GM18858 (cell line): ENCODE measurements around the gene ADGRB3.
"Not testable (repeated sequence)": the region's sequence is repeated elsewhere in the genome, so short reads cannot be mapped to it uniquely, and the experiment has no call there.

Source experiments
- ATAC-seq: cut with Tn5 transposase; IDR thresholded peaks from one replicate; pipeline ENCODE4 v1.9.1; 2021; ENCODE audit not compliant: unreplicated experiment

Gene ADGRB3

DNA sequence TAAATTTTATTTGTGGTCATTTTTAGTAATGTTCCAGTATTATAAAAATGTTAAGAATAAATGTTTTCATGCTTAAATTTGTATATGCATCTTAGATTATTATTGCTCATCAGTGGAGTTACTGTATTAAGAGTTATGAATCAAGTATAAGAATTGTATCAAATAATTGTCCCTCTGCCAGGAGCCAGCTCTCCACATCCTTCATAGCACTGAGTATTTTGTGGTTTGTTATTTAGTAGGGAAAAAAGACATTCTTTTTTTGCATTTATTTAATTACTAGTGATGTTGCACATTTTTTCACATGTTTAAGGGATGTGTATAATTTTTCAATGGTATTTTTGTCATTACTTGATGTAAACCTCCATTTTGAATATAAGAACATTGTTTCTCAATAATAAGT lies 102.0 kb downstream of the ADGRB3 start:
- no peak for ATAC-seq

DNA sequence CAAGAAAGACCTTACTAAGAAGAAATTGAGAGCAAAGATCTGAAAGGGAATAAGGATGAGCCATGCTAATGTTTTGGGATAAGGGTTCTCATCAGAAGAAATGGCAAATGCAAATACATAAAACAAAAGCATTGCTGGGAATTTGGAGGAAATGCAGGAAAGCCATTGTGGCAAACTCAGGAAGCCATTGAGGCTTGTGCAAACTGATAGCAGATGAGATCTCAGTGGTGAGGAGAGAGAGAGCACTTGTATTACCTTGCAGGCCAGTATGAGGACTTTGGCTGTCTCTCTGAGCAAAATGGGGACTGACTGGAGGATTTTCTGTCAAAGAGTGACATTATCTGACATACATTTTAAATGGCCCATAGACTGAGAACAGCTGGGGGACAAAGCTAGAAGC lies 103.0 kb downstream of the ADGRB3 start:
- ATAC-seq, result no peak

DNA sequence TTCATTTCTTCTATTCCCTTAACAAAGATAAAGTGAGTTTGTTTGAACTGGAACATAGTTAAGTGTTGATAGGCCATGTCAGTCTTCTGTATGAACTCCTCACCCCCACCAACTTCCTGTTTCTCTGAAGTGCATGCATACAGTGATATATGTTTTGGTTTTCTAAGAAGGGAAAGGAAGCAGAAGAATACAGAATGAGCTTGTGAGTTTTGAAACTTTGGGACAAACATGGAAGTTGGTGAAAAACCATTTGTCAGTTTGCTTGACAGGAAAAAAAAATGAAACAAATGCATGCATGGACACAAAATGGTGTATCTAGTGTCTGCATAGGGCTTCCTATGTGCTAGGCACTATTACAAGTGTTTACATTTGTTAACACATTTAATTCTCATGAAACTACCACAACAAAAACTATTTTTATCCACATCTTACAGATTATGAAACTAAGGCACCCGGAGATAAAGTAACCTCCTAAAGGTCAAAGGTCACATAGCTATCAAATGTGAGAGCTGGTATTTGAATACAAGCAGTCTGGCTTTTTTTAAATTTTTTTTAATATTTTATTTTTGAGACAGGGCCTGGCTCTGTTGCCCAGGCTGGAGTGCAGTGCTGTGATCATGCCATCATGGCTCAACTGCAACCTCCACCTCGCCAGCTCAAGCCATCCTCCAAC lies 105.9 kb downstream of the ADGRB3 start:
- ATAC-seq, result peak; percentile 62

DNA sequence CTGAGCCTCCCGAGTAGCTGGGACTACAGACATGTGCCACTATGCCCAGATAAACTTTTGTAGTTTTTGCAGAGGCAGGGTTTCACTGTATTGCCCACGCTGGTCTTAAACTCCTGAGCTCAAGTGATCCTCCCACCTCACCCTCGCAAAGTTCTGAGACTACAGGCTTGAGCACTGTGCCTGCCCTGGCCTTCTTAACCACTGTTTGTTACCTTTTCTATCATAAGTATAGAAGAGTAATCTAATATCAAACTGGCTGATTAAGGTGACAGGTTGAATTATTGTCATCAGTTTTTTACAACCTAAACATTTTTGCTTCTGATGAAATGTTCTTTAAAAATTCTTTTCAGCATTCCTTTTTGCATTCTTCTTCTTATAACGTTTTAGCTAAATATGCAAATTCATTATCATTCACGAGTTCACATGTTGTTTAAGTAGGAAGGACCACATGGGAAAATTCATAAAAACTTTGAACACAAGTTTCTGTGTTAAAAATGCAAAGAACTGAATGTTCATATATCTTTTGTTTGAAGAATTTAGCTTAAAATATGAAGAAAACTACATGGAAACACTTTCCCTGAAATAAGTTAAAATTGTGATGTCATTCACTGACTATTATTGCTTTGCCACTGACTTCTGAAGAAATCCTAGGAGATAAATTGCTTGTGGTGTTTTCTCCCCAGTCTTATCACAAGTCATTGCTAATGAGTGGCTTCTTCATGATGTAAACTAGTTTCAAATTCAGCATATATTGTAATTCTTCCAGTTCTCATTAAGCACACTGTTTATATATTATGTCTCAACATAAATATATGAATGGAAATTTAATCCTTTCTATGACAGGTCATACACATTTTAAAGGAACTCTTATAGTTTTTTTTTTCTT lies 106.7 kb downstream of the ADGRB3 start:
- ATAC-seq, result no peak

DNA sequence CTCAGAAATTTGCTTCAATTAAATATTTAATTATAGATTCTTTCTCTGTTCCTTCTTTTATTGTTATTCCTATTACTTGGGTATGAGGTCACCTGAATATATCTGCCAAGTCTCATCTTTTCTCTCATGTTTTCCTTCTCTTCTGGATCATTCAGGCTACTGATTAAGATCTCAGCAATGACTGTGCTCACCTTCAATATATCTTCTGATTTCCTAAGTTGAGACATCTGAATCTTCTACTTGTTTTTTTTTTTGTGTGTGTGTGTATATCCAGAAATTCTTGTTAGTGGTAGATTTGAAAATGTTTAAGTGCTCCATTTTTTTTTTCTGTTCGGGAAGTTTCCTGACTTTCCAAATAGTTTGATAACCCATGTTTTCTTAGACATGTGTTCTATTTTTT lies 108.0 kb downstream of the ADGRB3 start:
- ATAC-seq, result no peak

DNA sequence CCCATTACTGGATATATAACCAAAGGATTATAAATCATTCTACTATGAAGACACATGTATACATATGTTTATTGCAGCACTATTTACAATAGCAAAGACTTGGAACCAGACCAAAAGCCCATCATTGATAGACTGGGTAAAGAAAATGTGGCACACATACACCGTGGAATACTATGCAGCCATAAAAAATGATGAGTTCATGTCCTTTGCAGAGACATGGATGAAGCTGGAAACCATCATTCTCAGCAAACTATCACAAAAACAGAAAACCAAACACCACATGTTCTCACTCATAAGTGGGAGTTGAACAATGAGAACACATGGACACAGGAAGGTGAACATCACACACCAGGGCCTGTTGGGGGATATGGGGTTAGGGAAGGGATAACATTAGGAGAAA lies 109.3 kb downstream of the ADGRB3 start:
- ATAC-seq, result not testable (repeated sequence)

DNA sequence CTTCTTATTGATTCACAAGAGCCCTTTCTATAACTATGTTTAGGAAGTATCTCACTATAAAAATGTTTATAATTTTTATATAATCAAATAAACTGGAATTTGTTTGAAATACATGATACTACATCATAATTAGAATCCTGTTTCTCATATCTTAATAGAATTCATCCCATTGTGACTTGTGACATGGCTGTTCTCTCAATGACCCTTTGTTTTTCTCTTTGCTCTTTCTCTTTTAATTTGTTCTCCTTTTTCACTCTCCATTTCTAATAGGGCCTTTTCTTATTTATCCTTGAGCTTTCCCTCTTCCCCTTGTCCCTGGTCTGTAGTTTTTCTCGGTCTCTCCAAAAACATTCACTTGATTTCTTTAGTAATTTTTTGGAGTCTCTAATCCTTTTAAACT lies 111.3 kb downstream of the ADGRB3 start:
- no peak for ATAC-seq

DNA sequence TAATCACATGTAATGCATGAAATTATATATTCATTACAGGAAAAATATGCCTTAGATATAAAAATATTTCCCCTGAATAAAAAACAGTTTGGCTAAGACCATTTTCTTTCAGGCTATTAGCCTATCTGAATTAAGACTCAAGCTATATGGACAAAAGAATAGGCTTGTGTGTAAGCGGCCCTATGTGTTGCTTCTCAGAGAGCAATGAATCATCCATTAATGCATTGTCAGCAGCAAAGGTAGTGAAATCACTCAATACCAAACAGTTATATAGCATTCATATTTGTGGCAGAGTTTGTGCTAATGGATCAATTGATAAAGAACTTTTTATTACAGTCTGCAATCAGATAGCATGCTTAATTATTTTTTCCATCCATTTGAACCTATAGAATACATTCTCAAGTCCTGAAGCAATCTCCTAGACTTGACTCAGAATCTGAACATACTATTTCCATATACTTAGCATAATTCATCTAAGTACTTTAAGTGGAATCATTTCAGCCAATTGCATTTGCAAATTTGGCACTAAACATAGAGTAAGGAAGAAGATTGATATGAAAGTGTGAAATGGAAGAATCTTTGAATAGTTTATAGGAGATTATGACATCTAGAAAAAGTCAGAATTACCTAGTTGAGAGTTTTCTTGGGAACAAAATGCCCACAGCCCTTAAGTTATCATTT lies 112.2 kb downstream of the ADGRB3 start:
- no peak for ATAC-seq

DNA sequence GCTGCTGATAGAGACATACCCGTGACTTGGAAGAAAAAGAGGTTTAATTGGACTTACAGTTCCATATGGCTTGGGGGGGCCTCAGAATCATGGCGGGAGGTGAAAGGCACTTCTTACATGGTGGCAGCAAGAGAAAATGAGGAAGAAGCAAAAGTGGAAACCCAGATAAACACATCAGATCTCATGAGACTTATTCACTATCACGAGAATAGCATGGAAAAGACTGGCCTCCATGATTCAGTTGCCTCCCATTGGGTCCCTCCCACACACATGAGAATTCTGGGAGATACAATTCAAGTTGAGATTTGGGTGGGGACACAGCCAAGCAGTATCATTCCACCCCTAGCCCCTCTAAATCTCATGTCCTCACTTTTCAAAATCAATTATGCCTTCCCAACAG lies 112.8 kb downstream of the ADGRB3 start:
- not testable (repeated sequence) for ATAC-seq

DNA sequence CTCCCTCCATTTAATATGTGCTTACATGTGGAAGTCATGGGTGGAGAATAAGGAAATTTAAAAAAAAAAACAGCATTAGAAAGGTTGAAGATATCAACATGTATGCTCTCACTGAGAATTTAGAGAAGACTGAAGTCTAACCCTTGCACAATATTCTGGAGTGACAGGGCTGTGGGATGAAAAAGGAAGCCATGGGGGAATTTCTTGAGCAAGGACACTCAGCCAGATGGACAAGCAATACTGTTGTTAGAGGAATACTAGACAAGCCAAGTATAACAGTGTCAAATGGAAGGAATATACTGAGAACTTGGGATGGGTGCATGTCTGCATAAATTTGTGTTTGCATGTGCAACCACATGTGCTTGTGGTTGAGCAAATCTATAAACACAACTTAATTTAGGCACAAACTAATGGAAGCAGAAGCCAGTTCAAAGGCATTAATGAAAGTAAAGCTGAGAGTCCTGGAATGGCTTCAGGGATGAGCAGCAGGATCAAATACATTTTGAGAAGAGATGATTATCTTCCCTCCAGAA lies 119.7 kb downstream of the ADGRB3 start:
- no peak for ATAC-seq

DNA sequence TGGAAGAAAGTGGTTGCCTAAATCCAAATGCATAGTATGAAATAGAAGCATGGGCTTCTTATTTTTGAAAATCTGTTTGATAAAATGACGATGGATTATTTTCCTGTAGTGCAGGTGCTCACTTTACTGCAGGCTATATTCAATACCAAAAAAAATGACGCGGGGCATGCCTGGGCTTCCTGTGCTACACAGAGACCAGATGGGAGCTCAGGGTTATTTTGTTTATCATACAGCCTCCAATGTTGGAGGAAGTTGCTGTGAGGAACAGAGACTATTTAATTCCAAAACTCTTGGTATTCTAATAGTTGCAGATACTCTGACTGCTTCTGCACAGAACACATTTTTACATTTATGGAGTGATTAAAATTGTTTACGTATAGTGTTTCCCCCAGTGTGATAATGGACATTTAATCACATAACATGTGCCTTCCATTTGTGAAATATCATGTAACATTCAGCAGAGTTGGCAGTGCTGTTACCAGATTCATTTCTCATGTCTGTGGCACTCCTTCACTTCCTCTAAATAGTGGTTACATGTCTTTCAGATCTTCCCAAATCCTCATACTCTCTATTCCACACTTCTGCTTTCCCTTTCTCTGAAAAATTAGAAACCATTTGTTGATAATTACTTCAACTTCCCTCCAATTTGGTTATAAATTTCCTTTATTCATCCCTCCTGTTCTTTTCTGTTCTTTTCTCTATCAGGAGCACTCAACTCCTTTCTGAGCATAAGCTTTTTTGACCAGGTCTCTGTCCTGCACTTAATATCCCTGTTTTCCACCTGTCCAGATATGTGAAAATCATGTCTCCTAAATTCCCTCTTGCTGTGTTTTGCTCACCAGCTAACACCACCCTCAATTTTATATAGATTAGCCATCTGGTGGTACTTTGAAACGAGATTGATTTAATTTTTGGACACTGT lies 121.6 kb downstream of the ADGRB3 start:
- no peak for ATAC-seq

DNA sequence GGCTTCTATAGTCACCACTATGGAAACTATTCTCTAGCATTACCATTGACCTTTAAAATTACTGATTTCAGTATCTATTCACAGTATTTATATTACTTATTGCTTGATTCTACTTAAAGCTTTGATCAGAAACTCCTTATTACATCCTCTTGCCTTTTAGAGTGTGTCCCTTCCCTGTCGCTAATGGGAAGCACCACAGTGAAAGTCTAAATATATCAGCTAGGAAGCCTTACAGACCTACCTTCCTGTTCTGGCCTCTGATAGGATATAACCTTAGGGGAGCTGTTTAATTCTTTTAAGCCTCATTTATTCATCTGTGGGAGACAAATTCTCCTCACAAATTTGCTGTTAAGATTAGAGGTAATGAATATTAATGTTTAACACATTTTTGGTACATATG lies 122.7 kb downstream of the ADGRB3 start:
- no peak for ATAC-seq

DNA sequence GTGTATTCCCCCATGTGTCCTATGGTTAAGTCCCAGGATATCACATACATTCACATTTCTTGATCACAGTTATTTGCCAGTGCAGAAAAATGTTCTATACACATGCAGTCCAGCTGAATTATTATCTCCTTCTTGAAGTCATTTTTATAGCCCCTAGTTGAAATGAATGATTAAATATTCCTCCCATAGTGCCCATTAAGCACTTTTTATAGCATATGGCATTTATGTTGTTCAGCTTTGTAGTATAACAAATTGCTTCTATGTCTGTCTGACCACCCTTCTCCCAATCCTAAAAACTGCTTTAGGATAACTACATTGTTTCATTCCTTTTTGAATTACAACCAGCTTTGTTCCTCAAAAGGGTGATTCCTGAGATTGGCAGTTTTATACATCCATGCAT lies 123.5 kb downstream of the ADGRB3 start:
- ATAC-seq, result no peak

DNA sequence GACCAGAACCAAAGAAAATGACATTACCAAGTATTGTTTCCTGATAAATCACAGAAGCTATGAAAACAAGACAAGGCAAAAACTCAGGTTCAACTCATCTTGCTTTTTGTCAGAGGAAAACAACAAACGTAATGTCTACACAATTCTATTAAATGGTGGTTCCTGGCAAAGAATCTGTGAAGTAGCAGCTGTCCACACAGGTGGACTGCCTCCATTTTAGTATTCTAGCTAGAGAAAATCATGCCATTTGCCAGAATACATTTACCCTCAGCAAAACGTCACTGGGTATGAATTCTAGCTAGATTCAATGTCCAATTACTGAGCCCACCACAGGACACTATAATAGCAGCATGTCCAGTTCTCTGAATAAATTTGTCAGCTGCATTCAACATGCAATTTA lies 125.4 kb downstream of the ADGRB3 start:
- no peak for ATAC-seq

DNA sequence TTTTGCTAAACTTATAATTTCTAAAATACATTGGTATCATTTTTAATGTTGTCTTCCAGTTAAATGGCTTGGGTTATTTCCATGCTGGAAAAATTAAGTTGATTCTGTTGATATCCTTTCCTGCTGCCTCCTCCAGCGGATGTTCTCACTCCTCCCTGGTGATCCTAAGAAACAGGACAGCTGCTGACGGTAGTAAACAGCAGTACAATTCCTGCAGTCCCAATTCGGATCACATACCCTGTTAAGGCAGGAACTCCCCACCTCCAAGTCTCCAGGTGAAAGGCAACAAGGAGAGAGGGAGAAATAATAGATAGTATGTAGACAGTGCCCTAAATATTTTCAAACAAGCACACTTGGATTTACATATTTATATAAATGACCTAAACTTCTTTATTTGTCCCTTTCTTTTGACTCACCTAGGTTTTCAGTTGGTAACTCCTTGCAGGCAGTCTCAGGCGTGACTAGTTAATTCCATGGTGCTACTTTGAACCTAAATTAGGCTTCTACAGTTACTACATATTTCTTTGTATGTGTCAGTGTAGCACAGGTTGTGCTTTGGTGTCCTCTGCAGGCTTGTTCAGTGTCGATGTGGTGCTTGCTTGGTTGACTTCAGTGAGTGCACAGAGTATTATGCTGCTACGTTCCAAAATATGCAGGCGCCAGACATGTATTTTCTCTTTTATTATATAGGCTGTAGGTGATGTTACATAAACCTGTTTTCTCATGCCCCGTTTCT lies 126.0 kb downstream of the ADGRB3 start:
- ATAC-seq, result no peak

DNA sequence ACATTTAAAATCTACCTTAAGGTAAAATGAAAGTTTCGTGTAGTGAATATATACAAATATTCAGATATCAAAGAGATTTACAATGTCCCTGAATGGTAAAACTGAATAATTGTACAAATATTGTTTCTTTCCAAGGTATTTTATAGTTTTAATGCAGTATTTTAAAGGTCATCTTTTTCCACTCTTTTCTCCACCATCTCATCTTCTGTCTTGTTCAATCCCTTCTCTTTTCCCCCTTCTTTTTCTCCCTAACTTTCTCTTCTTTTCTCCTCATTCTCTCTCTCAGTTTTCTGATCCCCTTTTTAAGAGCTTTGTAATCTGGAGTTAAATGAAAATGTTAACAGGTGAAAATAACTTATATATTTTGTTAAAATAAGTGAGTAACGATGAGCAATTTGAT lies 126.9 kb downstream of the ADGRB3 start:
- no peak for ATAC-seq

DNA sequence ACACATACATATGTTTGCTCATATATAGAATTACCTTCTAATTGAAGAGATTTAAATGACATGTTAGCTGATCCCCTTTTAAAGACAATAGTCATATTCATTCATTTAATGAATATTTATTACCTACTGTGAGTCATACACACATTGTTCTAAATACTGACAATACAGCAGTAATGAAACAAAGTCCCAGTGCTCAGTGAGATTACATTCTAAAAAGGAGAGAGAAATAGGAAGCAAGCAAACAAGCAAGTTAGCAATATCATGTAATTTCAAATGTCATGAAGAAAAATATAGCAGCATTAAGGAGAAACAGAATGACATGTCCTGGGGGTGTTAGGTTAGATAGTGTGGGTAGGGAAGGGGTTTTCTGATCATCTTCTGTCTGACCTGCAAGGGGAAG lies 136.3 kb downstream of the ADGRB3 start:
- ATAC-seq, result no peak

DNA sequence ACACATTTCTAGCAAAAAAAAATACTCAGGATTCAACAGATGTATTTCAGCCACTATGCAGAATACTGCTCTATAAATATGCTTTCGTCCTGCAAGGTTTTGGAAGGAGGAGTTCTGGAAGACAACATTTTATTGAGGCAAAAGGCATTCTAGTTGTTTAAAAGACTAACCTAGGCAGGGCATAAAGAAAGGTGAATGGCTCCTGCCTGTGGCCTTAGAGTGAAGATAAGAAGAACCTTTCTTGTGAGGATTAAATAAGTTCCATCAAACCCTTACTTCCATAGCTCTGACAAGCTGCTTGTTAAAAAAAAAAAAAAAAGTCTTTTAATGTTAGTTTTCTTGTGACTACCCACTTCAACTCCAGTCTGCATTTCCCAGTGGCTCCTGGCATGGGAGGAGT lies 139.8 kb downstream of the ADGRB3 start:
- ATAC-seq, result no peak

DNA sequence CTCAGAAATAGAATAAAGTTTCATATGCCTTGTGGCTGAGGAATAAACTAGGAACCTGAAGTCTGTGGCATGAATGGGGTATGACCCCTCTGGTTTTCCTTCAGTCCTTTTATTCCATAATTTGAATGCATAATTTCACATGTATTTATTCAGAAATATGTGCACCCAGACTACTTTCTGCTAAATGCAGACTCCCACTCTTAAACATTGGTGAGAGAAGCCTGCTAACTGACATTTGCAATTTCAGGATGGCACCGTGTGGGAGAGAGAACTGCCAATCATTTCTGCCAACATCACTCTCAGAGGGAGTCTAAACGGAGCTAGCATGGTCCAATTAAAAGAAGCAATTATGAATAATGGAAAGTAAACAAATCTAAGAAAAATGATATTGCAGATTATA lies 141.3 kb downstream of the ADGRB3 start:
- ATAC-seq, result no peak

DNA sequence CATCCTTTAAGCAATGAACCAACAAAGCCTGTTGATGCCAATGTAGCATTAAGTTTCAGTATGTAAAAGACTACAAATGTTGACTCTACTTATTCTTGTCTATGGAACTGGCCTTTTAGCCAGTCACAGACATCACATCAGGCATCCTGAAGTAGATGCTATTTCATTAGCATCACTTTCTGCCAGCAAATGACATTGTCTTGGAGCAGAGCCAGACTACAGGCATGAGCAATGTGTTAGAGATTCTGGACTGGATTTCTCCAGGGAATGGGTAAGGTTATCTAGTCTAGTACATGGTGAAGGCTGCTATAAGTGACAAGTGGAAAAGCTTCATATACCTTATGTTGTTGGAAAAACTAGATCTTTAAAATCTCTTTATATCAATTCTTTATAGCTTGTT lies 142.9 kb downstream of the ADGRB3 start:
- ATAC-seq, result no peak
